Activated CD8-positive, alpha-beta T cell treated with anti-CD3 and anti-CD28 coated beads for 36 hours (primary cell): ENCODE results near the gene SYPL1. TPM values are rescaled to one million over a fixed set of nuclear protein-coding genes. Genes with fewer than 3 reads are reported as not detected.
"Not testable (repeated sequence)": the region's sequence is repeated elsewhere in the genome, so short reads cannot be mapped to it uniquely, and the experiment has no call there.

Experiments used
- ATAC-seq: fragments of 200-7000 bp; cut with Tn5 transposase; one replicate; pipeline ENCODE4 v1.10.0; 2021; ENCODE audit warnings: mild to moderate bottlenecking, moderate library complexity
- CTCF ChIA-PET: fragments of 350-600 bp; sonication (Branson Sonifier 250); formaldehyde crosslinking; loops from one replicate; lab custom pipeline; 2021; ENCODE audit warnings: antibody characterized with exemption; lab: Charles Lee
- POLR2A ChIA-PET: fragments of 350-600 bp; sonication (Branson Sonifier 250); formaldehyde crosslinking; loops from one replicate; lab custom pipeline; 2021; ENCODE audit warnings: antibody characterized with exemption; lab: Charles Lee
- DNase-seq: peaks from one replicate; pipeline ENCODE4 v3.0.0-alpha.2; 2020
- H3K27ac Mint-ChIP-seq: one replicate; pipeline ENCODE4 v1.8.0; 2021; ENCODE audit warnings: mild to moderate bottlenecking, mixed read lengths
- H3K27me3 Mint-ChIP-seq: one replicate; pipeline ENCODE4 v1.8.0; 2021; ENCODE audit warnings: mixed read lengths
- H3K36me3 Mint-ChIP-seq: one replicate; pipeline ENCODE4 v1.8.0; 2021; ENCODE audit warnings: low read depth, mixed read lengths
- H3K4me1 Mint-ChIP-seq: one replicate; pipeline ENCODE4 v1.8.0; 2021; ENCODE audit warnings: low read depth, mixed read lengths
- H3K4me3 Mint-ChIP-seq: one replicate; pipeline ENCODE4 v1.8.0; 2021; ENCODE audit warnings: mild to moderate bottlenecking, moderate library complexity, mixed read lengths
- H3K9me3 Mint-ChIP-seq: one replicate; pipeline ENCODE4 v1.8.0; 2021; ENCODE audit warnings: mixed read lengths
- intact Hi-C: fragments of 100-400 bp; cut with micrococcal nuclease; formaldehyde crosslinking; loops from one replicate; pipeline ENCODE4 v1.10.0; 2022
- total RNA-seq, 2 experiments: library from RNA; stranded (reverse); gene quantifications; one replicate each; pipeline ENCODE4 v1.2.3, GENCODE V29; 2021
- TF ChIP-seq, protein P1 (sequence below): fragments of 200-600 bp; IDR thresholded peaks from one replicate; pipeline ENCODE4 v1.8.0; 2022; ENCODE audit warnings: antibody characterized with exemption, mild to moderate bottlenecking

SYPL1 gene
- total RNA-seq, 2 experiments from 2014 or later: 40.1 to 44.6 TPM

DNA sequence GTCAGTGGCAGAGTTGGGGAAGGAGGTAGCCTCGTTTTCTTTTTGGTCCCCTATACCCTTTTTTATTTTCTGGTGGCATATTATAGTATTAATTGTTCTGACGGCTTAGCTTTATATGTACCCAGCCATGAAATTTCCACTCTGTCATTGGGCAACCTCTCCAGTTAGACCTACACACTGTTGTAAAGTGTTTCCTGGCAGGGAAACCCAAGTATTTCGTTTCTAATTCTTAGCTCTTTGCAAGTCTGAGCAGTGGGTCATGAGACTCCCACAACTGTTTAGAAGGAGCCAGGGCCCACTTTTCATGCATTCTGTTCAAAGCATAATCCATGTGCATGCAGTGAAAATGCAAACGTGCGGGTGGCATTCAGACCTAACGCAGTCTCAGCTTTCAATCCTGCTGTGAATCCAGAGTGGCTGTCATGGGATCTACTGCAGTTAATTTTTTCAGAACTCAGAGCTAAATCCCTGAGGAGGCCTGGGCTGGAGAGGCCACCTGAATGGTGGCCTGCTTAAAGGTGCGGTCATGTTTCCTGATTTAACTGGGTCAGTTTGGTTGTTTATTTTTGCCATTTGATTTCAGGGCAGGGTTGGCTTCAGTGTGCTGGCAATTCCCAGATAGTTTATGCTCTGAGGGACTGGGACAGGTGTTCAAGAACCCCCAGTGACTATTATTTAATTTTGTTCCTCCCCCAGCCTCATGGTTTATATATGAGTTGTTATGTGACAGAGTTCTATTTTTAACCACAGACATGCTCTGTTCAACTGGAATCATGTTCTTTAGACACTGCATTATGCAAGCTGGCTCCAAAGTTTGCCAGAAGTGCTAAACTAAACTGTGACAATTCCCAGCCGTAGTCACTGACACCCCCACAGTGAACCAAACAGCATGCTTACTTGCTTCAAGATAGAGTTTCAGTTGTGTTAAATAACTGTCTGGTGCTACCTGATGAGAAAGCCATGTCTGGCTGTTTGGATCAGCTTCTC, 27.4 kb upstream of the SYPL1 start:
- CTCF ChIA-PET: interaction anchor here (1.0 to 1.5 kb wide), 3 partner anchors 14 to 98 kb away, joined by 3 to 7 read pairs (median 3); no protein-coding TSS in a partner anchor
- TF ChIP-seq, protein P1, sequence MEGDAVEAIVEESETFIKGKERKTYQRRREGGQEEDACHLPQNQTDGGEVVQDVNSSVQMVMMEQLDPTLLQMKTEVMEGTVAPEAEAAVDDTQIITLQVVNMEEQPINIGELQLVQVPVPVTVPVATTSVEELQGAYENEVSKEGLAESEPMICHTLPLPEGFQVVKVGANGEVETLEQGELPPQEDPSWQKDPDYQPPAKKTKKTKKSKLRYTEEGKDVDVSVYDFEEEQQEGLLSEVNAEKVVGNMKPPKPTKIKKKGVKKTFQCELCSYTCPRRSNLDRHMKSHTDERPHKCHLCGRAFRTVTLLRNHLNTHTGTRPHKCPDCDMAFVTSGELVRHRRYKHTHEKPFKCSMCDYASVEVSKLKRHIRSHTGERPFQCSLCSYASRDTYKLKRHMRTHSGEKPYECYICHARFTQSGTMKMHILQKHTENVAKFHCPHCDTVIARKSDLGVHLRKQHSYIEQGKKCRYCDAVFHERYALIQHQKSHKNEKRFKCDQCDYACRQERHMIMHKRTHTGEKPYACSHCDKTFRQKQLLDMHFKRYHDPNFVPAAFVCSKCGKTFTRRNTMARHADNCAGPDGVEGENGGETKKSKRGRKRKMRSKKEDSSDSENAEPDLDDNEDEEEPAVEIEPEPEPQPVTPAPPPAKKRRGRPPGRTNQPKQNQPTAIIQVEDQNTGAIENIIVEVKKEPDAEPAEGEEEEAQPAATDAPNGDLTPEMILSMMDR: no peak
- peaks cover 1% of the 10 kb centered on the region for H3K27me3 Mint-ChIP-seq
- intact Hi-C loops: no loop called here
- no peaks in the 10 kb centered on the region for H3K9me3 Mint-ChIP-seq
- H3K36me3 Mint-ChIP-seq: no peaks in the 10 kb centered on the region
- no peak for ATAC-seq
- no peaks in the 10 kb centered on the region for H3K4me1 Mint-ChIP-seq
- POLR2A ChIA-PET: no interaction called here
- no peak overlapping the region for H3K4me3 Mint-ChIP-seq
- H3K27ac Mint-ChIP-seq: no peak overlapping the region
- no peak for DNase-seq

DNA sequence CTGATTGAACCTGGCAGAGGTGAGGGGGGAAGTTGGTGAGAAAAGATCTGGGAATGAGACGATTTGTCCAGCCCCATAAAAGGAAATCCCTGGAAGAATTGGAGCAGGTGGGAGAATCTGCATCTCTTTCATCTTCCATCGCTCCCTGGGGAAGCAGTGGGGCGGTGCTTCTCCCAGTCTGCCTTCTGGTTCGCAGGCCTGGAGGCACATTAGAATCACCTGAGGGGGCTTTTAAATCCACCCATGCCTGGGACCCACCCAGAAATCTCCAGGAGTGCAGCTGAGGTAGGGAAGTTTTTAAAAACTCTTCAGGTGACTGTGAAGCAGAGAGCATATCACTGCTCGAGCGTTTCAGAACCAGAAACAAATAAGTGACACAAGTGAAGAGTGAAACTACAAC, 26.7 kb upstream of the SYPL1 start:
- TF ChIP-seq, protein P1: no peak

DNA sequence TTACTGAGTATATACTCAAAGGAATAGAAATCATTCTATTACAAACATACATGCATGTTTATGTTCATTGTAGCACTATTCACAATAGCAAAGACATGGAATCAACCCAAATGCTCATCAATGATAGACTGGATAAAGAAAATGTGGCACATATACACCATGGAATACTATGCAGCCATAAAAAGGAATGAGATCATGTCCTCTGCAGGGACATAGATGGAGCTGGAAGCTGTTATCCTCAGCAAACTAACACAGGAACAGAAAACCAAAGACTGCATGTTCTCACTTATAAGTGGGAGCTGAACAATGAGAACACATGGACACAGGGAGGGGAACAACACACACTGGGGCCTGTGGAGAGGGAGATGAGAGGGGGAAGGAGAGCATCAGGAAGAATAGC, 26.1 kb upstream of the SYPL1 start:
- H3K27me3 Mint-ChIP-seq, DNase-seq, CTCF ChIA-PET, H3K36me3 Mint-ChIP-seq, ATAC-seq, H3K4me1 Mint-ChIP-seq, H3K4me3 Mint-ChIP-seq, H3K9me3 Mint-ChIP-seq, intact Hi-C loops, H3K27ac Mint-ChIP-seq: not testable (repeated sequence)
- POLR2A ChIA-PET: interaction anchor here (0.9 kb wide), 1 partner anchor 60 kb away, joined by 3 read pairs; no protein-coding TSS in a partner anchor

More for the DNA sequence above, 26.7 kb upstream of the SYPL1 start:
- no peak overlapping the region for H3K27ac Mint-ChIP-seq
- no peaks in the 10 kb centered on the region for H3K4me1 Mint-ChIP-seq
- ChIA-PET POLR2A (interaction anchor here (0.9 kb wide), 1 partner anchor 61 kb away, joined by 3 read pairs; no protein-coding TSS in a partner anchor), CTCF (interaction anchor here (1.0 to 1.2 kb wide), 2 partner anchors 15 to 97 kb away, joined by 3 to 7 read pairs; no protein-coding TSS in a partner anchor)
- no peak for ATAC-seq
- intact Hi-C loops: no loop called here
- no peaks in the 10 kb centered on the region for H3K9me3 Mint-ChIP-seq
- no peaks in the 10 kb centered on the region for H3K36me3 Mint-ChIP-seq
- DNase-seq: no peak
- peaks cover 1% of the 10 kb centered on the region for H3K27me3 Mint-ChIP-seq
- no peak overlapping the region for H3K4me3 Mint-ChIP-seq

DNA sequence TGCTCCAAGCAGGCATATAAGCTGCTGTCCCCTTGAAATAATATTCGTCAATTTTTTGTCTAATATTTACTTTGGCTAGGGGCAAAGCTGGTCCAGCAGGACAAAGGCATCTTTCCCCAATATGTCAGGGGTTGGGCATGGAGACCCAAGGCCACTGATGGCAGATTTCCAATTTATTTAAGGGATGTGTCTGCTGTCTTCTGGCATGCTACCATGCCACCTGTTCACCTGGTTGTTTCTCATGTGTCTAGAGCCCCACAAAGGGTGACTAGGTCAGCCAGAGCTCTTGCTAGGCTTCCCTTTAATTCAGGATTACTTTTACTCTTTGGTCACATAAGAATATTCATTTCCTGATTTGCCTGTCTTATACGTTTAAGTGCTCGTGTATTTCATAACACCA, 22.1 kb upstream of the SYPL1 start:
- intact Hi-C loops: no loop called here
- ATAC-seq (no peak), DNase-seq (no peak)
- Mint-ChIP-seq H3K36me3 (no peaks in the 10 kb centered on the region), H3K27ac (no peak overlapping the region), H3K27me3 (peaks cover 1% of the 10 kb centered on the region), H3K4me3 (no peak overlapping the region), H3K9me3 (no peaks in the 10 kb centered on the region), H3K4me1 (no peaks in the 10 kb centered on the region)
- ChIA-PET POLR2A (no interaction called here), CTCF (interaction anchor here (1.5 to 3.1 kb wide), 3 partner anchors 19 to 78 kb away, joined by 3 to 21 read pairs (median 7); no protein-coding TSS in a partner anchor)
- TF ChIP-seq, protein P1: no peak

DNA sequence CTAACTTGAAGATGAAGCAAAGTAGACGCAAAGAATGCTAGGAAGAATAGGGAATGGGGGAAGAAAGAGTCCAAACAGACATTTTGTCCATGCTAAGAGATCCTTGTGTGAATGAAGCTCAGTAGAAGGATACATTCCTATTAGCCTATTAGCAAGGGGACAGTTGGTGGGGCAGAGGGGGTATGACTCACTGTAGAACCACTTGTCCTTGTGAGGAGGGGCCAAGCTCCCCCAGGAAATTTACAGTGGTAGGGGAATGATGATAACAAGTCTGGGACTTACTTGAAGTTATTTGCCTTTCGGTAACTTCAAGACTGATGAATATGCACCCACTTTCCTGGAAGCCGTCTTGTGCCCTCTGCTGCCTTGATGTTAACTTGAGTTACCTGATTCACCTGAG, 17.2 kb upstream of the SYPL1 start:
- TF ChIP-seq, protein P1: no peak
- intact Hi-C loops: no loop called here
- no peak for DNase-seq
- ChIA-PET CTCF (interaction anchor here (1.6 kb wide), 1 partner anchor 72 kb away, joined by 3 read pairs; no protein-coding TSS in a partner anchor), POLR2A (no interaction called here)
- Mint-ChIP-seq H3K27me3 (peaks cover 1% of the 10 kb centered on the region), H3K4me1 (peaks cover 10% of the 10 kb centered on the region), H3K36me3 (no peaks in the 10 kb centered on the region), H3K4me3 (no peak overlapping the region), H3K9me3 (no peaks in the 10 kb centered on the region), H3K27ac (no peak overlapping the region)
- ATAC-seq: no peak
